ENCODE results near the gene ZNF222. TPM values are rescaled to one million over a fixed set of nuclear protein-coding genes. Genes with fewer than 3 reads are reported as not detected.

The ZNF222 gene
- 1 to 10 TPM; 5.6 to 7.6 (median 5.7) TPM for total RNA-seq
- total RNA-seq (2013): 6.7 TPM

DNA sequence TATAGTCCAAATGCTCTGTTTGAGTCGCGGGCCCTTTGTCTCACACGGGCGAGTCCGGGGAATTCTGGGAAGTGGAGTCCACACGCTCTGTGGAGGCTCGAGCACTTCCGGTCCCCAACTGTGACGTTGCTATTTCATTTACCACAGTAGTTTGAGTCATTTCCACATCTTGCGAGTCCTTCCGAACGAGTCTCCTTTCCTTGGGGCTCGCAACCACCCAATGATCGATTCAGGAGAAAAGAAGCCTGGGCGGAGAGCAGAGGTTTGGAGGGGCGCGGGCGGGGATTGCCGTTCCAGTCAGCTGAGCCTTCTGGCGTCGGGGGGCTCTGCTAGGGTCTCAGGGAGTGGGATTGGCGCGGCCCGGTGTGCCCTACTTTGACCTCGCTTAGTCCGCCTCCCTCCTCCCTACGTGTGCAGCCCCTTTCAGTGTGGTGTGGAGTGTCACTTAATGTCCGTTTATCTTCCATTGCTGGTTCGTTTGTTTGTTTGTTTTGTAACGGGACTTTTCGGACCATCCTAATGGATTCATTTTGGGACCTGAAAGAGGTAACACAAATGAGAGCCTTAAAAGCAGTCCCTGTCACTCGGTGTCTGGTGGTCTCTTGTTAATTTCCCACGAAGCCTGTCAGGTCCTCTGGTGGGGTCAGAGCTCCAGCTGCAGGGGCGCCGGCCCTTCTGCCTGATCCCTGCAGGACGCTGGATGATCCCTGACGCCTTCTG lies at the start of gene ZNF222:
TSS of gene ZNF222 (plus strand) at position 163 of the 720 bp plus-strand sequence. CDS start at position 221, 58 bp downstream.
- WGBS (ENCODE audit: insufficient coverage): 5% methylated on average over 37 of the region's 37 CpGs
- peaks cover 15 to 28% of the 10 kb centered on the region in 2 donors for H3K27me3 Mint-ChIP-seq (ENCODE audit: low read depth in 2 of 2)
- peaks cover 2% of the 10 kb centered on the region for H3K27me3 ChIP-seq (ENCODE audit: control insufficient read depth, insufficient read depth, low read length)
- peak within 1 kb of the TSS; percentile 32 for H3K27ac ChIP-seq (ENCODE audit: low read length)
- H3K27ac Mint-ChIP-seq: peak within 1 kb of the TSS; percentile 88 to 98
- H3K36me3 ChIP-seq (ENCODE audit: control insufficient read depth, insufficient read depth, low read length): peaks cover 30% of the 10 kb centered on the region
- ATAC-seq: peak; percentile 95 to 100 (median 99)
- H3K9me3 Mint-ChIP-seq: peaks cover 10 to 16% of the 10 kb centered on the region in 2 donors
- intact Hi-C loops (cut with micrococcal nuclease): loop anchor here (1.0 to 2.0 kb wide), 2 partner anchors 23 to 69 kb away; partner anchors contain the start of genes ZNF224 and ZNF230
- peak within 1 kb of the TSS; percentile 99 for H3K4me3 Mint-ChIP-seq
- H3K4me3 ChIP-seq (ENCODE audit: low read length): peak within 1 kb of the TSS; percentile 68
- DNase-seq: peak; percentile 62 to 88
- TF ChIP-seq, protein P1, sequence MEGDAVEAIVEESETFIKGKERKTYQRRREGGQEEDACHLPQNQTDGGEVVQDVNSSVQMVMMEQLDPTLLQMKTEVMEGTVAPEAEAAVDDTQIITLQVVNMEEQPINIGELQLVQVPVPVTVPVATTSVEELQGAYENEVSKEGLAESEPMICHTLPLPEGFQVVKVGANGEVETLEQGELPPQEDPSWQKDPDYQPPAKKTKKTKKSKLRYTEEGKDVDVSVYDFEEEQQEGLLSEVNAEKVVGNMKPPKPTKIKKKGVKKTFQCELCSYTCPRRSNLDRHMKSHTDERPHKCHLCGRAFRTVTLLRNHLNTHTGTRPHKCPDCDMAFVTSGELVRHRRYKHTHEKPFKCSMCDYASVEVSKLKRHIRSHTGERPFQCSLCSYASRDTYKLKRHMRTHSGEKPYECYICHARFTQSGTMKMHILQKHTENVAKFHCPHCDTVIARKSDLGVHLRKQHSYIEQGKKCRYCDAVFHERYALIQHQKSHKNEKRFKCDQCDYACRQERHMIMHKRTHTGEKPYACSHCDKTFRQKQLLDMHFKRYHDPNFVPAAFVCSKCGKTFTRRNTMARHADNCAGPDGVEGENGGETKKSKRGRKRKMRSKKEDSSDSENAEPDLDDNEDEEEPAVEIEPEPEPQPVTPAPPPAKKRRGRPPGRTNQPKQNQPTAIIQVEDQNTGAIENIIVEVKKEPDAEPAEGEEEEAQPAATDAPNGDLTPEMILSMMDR (IDR thresholded peaks at IDR 0.05): no peak
- H3K36me3 Mint-ChIP-seq: peaks cover 34% of the 10 kb centered on the region
- peaks cover 13% of the 10 kb centered on the region for H3K4me1 ChIP-seq (ENCODE audit: control insufficient read depth, insufficient read depth, low read length)
- peaks cover 2% of the 10 kb centered on the region for H3K9me3 ChIP-seq (ENCODE audit: control insufficient read depth, insufficient read depth, low read length)
- peaks cover 24 to 28% of the 10 kb centered on the region in 2 donors for H3K4me1 Mint-ChIP-seq

DNA sequence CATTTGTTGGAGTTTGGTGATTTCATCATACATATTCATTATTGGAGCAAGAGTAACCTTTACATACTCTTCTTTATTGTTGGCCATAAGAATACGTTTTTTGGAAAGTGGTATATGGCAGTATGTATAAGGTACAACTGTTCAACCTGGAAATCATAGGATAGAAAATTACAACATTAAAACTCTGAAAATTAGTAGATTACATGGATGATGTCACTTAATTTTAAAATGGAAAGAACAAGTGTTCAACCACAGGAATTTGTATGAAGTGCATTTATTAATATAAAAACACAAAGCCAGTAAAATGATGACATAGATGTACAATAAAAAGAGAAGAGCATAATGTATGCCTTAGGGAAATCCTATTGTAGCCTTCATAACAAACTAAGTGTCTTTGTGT lies 48.4 kb upstream of the ZNF222 start:
- no peak for DNase-seq
- Mint-ChIP-seq H3K36me3 (peaks cover 48% of the 10 kb centered on the region), H3K27me3 (ENCODE audit: low read depth in 2 of 2) (no peaks in the 10 kb centered on the region), H3K27ac (no peak overlapping the region), H3K4me3 (no peak overlapping the region), H3K9me3 (peaks cover 17 to 20% of the 10 kb centered on the region in 2 donors), H3K4me1 (no peaks in the 10 kb centered on the region)
- Histone ChIP-seq H3K9me3 (ENCODE audit: control insufficient read depth, insufficient read depth, low read length) (peaks cover 13% of the 10 kb centered on the region), H3K4me3 (ENCODE audit: low read length) (no peak overlapping the region), H3K36me3 (ENCODE audit: control insufficient read depth, insufficient read depth, low read length) (no peaks in the 10 kb centered on the region), H3K27me3 (ENCODE audit: control insufficient read depth, insufficient read depth, low read length) (no peaks in the 10 kb centered on the region), H3K4me1 (ENCODE audit: control insufficient read depth, insufficient read depth, low read length) (no peaks in the 10 kb centered on the region), H3K27ac (ENCODE audit: low read length) (no peak overlapping the region)
- intact Hi-C loops (cut with micrococcal nuclease): no loop called here
- no peak for ATAC-seq
- TF ChIP-seq, protein P1 (IDR thresholded peaks at IDR 0.05): no peak
- WGBS (ENCODE audit: insufficient coverage): no CpG with 5 or more reads among the region's 1 CpG

DNA sequence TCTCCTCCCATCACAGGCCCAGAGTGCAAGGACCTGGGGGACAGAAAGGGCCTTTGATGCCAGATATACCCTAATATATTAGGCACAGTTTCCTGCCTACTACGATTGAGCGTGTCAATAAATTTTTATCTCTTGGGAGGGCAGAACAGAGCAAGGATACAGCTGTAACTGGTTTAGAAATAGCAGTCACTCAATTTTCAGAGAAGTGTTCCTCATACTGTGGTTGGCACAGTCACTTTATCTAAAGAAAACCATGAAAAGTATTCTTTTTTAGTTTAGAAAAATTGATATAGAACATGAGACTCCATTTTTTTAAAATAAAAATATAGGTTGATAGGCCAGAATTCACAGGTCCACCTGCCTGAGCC lies 41.7 kb upstream of the ZNF222 start:
- H3K4me3 ChIP-seq (ENCODE audit: low read length): peak overlapping the region; percentile 75
- Mint-ChIP-seq H3K4me1 (peaks cover 0 to 5% of the 10 kb centered on the region in 2 donors), H3K27me3 (ENCODE audit: low read depth in 2 of 2) (no peaks in the 10 kb centered on the region), H3K9me3 (peaks cover 0 to 1% of the 10 kb centered on the region in 2 donors), H3K27ac (peak overlapping the region; percentile 63 to 90), H3K4me3 (peak overlapping the region; percentile 80), H3K36me3 (peaks cover 7% of the 10 kb centered on the region)
- TF ChIP-seq, protein P1 (IDR thresholded peaks at IDR 0.05): no peak
- WGBS (ENCODE audit: insufficient coverage): 71% methylated on average over 2 of the region's 2 CpGs
- H3K27me3 ChIP-seq (ENCODE audit: control insufficient read depth, insufficient read depth, low read length): no peaks in the 10 kb centered on the region
- ATAC-seq (peak in 2 of 3 donors; percentile 3 to 9), DNase-seq (no peak)
- intact Hi-C loops (cut with micrococcal nuclease): no loop called here
- H3K36me3 ChIP-seq (ENCODE audit: control insufficient read depth, insufficient read depth, low read length): peaks cover 3% of the 10 kb centered on the region
- peaks cover 9% of the 10 kb centered on the region for H3K4me1 ChIP-seq (ENCODE audit: control insufficient read depth, insufficient read depth, low read length)
- no peaks in the 10 kb centered on the region for H3K9me3 ChIP-seq (ENCODE audit: control insufficient read depth, insufficient read depth, low read length)
- H3K27ac ChIP-seq (ENCODE audit: low read length): peak overlapping the region; percentile 49

Data from natural killer cell (primary cell).